Measurements from ENCODE around the gene MYH6. TPM values are rescaled to one million over a fixed set of nuclear protein-coding genes. Genes with fewer than 3 reads are reported as not detected.

The MYH6 gene
- total and polyA plus RNA-seq, 2 donors (not counting 1 experiment from before 2014, with no cell fraction given), result not detected

DNA sequence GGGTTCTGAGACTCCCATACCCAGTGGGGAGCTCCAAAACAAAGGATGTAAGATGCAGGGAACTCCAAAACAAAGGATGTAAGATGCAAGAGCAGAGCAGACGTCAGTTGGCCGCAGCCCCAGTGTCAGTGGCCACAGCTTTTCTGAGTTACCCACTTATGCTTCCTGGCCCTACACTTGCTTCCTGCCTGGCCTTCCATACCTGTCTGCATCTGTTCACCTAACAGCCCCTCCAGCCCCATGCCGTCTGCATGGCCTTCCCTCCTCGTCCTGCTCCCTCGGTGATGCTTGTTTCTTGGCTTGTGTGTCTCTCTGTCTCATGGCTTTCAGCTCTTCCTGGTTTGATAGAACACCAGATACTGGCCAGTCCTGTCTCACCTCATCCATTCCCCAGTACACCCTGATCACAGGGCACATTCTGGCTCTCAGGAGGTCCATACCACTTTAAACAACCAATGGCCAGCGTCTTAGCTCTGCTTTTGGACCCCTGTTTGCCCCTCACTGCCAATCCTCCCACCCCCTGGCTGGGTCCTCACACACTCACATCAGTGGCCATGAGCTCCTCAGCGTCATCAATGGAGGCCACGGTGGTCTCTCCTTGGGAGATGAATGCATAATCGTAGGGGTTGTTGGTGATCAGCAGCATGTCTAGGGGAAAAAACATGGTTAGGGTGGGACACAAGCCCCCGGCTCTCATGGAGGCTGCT, 22.1 kb upstream of the MYH6 start:
- CTCF ChIA-PET, result interaction anchor here (0.7 kb wide), 1 partner anchor 46 kb away, joined by 3 read pairs; no protein-coding TSS in a partner anchor

More for the DNA sequence above, 22.1 kb upstream of the MYH6 start:
- Histone ChIP-seq H3K27ac (ENCODE audit: low read length in 2 of 2) (no peak overlapping the region), H3K27me3 (replicated peaks in 1 of 4; ENCODE audit: control extremely low read depth in 1 of 4, control insufficient read depth in 3 of 4, insufficient read depth in 4 of 4, low read length in 3 of 4) (peaks cover 0 to under 1% (median 0%) of the 10 kb centered on the region in 4 experiments), H3K4me3 (ENCODE audit: control extremely low read depth in 1 of 5, extremely low read depth in 1 of 5, insufficient read depth in 1 of 5, low read depth in 2 of 5, low read length in 4 of 5) (no peak overlapping the region), H3K9ac (ENCODE audit: low read length) (no peak overlapping the region), H2AFZ (ENCODE audit: insufficient read depth, low read depth, low read length, poor library complexity, severe bottlenecking) (no peak overlapping the region), H3K4me1 (ENCODE audit: control insufficient read depth in 2 of 2, insufficient read depth in 2 of 2, low read length in 2 of 2) (no peaks in the 10 kb centered on the region), H3K4me2 (replicated peaks; ENCODE audit: low read depth, low read length, poor library complexity, severe bottlenecking) (no peak overlapping the region), H4K20me1 (ENCODE audit: control insufficient read depth, insufficient read depth, low read length, poor library complexity, severe bottlenecking) (no peaks in the 10 kb centered on the region), H3K36me3 (replicated peaks in 1 of 2; ENCODE audit: control extremely low read depth in 1 of 2, control insufficient read depth in 1 of 2, extremely low read depth in 1 of 2, insufficient read depth in 2 of 2, low read length in 1 of 2) (no peaks in the 10 kb centered on the region), H3K9me3 (ENCODE audit: control extremely low read depth in 1 of 3, control insufficient read depth in 2 of 3, insufficient read depth in 1 of 3, low read length in 2 of 3) (no peaks in the 10 kb centered on the region), H3K79me2 (ENCODE audit: control insufficient read depth, insufficient read depth, low read length) (no peaks in the 10 kb centered on the region)
- no peaks in the 10 kb centered on the region for H3K9me3 Mint-ChIP-seq (ENCODE audit: insufficient read depth)
- WGBS (ENCODE audit: insufficient coverage), result 89% methylated on average over 8 of the region's 10 CpGs
- DNase-seq (no peak), ATAC-seq (ENCODE audit: low read depth) (no peak)
- no peak overlapping the region for H3K27ac Mint-ChIP-seq
- TF ChIP-seq EZH2 (IDR thresholded peaks at IDR 0.05; ENCODE audit: borderline replicate concordance, insufficient read depth, low read depth, low read length, poor library complexity, severe bottlenecking), result no peak
- TF ChIP-seq, protein P1, sequence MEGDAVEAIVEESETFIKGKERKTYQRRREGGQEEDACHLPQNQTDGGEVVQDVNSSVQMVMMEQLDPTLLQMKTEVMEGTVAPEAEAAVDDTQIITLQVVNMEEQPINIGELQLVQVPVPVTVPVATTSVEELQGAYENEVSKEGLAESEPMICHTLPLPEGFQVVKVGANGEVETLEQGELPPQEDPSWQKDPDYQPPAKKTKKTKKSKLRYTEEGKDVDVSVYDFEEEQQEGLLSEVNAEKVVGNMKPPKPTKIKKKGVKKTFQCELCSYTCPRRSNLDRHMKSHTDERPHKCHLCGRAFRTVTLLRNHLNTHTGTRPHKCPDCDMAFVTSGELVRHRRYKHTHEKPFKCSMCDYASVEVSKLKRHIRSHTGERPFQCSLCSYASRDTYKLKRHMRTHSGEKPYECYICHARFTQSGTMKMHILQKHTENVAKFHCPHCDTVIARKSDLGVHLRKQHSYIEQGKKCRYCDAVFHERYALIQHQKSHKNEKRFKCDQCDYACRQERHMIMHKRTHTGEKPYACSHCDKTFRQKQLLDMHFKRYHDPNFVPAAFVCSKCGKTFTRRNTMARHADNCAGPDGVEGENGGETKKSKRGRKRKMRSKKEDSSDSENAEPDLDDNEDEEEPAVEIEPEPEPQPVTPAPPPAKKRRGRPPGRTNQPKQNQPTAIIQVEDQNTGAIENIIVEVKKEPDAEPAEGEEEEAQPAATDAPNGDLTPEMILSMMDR (IDR thresholded peaks at IDR 0.05), result no peak
- no peaks in the 10 kb centered on the region for H3K4me1 Mint-ChIP-seq
- peaks cover 33% of the 10 kb centered on the region for H3K27me3 Mint-ChIP-seq
- no peak overlapping the region for H3K4me3 Mint-ChIP-seq
- intact Hi-C loops (cut with micrococcal nuclease), result no loop called here
- POLR2A ChIA-PET, result no interaction called here
